Tibial nerve (tissue), 4 donors: ENCODE measurements around the gene ADD2. TPM values are rescaled to one million over a fixed set of nuclear protein-coding genes. Genes with fewer than 3 reads are reported as not detected.

Experiments
- DNase-seq, 2 donors: peaks; one replicate each; pipeline ENCODE4 v3.0.0-alpha.2; 2019; ENCODE audit warnings: low spot score in 2 of 2
- H3K27ac ChIP-seq, 4 donors: fragments of 200-600 bp; sonication (generic) in 3 of 4; one replicate each; pipeline ENCODE4 v1.5.1; 2017 to 2019; ENCODE audit warnings: mild to moderate bottlenecking in 1 of 4
- H3K27me3 ChIP-seq, 2 donors: fragments of 200-600 bp; sonication (generic) in 1 of 2; one replicate each; pipeline versions ENCODE4 v1.5.1 to v1.6.0; 2017 to 2019
- H3K36me3 ChIP-seq, 3 donors: fragments of 200-600 bp; sonication (generic); one replicate each; pipeline ENCODE4 v1.5.1; 2018 to 2019
- H3K4me1 ChIP-seq, 4 donors: fragments of 200-600 bp; sonication (generic) in 3 of 4; one replicate each; pipeline ENCODE4 v1.5.1; 2017 to 2019
- H3K4me3 ChIP-seq, 4 donors: fragments of 200-600 bp; sonication (generic) in 3 of 4; one replicate each; pipeline ENCODE4 v1.5.1; 2017 to 2019; ENCODE audit warnings: mild to moderate bottlenecking in 1 of 4, moderate library complexity in 1 of 4
- H3K9me3 ChIP-seq, 4 donors: fragments of 200-600 bp; sonication (generic) in 3 of 4; one replicate each; pipeline ENCODE4 v1.5.1; 2017 to 2019
- EP300 ChIP-seq, 2 donors: sonication (generic); formaldehyde crosslinking; IDR thresholded peaks; one replicate each; pipeline ENCODE4 v1.6.1; 2017; ENCODE audit warnings: antibody characterized with exemption in 2 of 2, mild to moderate bottlenecking in 1 of 2
- POLR2A ChIP-seq, 2 donors: fragments of 450-650 bp; IDR thresholded peaks; one replicate each; pipeline ENCODE4 v1.6.1; 2017; ENCODE audit warnings: antibody characterized with exemption in 2 of 2, mild to moderate bottlenecking in 2 of 2, moderate library complexity in 2 of 2
- WGBS, 2 donors: methylation state at CpG; one replicate each; pipeline ENCODE4 v1.1.5; 2018; 5-methylcytosine and 5-hydroxymethylcytosine counted together
- total RNA-seq, 4 donors: library from RNA; depleted of rRNA; stranded (reverse); fragments of >200 nt; gene quantifications; one replicate each; pipeline ENCODE4 v1.1.0, GENCODE V29; 2016
- TF ChIP-seq, protein P1 (sequence below), 5 experiments: fragments of 200-600 bp in 3 of 5; fragments of 450-650 bp in 2 of 5; sonication (generic) in 3 of 5; IDR thresholded peaks; one replicate each; pipeline ENCODE4 v1.5.1; 2016 to 2019; ENCODE audit warnings: antibody characterized with exemption in 5 of 5, mild to moderate bottlenecking in 3 of 5, moderate library complexity in 2 of 5

The ADD2 gene
- total RNA-seq, 4 donors from 2014 or later, result 0.63 to 6.0 (median 3.2) TPM

- Histone ChIP-seq H3K27ac (no peak overlapping the region), H3K4me1 (no peaks in the 10 kb centered on the region), H3K27me3 (no peaks in the 10 kb centered on the region), H3K36me3 (no peaks in the 10 kb centered on the region), H3K9me3 (no peaks in the 10 kb centered on the region), H3K4me3 (no peak overlapping the region)
- 84 to 87% methylated on average over 7 of the region's 7 CpGs for WGBS, 2 donors
- TF ChIP-seq EP300 (IDR thresholded peaks at IDR 0.05) (no peak), POLR2A (IDR thresholded peaks at IDR 0.05) (no peak)
- TF ChIP-seq, protein P1, sequence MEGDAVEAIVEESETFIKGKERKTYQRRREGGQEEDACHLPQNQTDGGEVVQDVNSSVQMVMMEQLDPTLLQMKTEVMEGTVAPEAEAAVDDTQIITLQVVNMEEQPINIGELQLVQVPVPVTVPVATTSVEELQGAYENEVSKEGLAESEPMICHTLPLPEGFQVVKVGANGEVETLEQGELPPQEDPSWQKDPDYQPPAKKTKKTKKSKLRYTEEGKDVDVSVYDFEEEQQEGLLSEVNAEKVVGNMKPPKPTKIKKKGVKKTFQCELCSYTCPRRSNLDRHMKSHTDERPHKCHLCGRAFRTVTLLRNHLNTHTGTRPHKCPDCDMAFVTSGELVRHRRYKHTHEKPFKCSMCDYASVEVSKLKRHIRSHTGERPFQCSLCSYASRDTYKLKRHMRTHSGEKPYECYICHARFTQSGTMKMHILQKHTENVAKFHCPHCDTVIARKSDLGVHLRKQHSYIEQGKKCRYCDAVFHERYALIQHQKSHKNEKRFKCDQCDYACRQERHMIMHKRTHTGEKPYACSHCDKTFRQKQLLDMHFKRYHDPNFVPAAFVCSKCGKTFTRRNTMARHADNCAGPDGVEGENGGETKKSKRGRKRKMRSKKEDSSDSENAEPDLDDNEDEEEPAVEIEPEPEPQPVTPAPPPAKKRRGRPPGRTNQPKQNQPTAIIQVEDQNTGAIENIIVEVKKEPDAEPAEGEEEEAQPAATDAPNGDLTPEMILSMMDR (IDR thresholded peaks at IDR 0.05), result no peak
- DNase-seq, result no peak
Observed at GRCh38 chr2:70664525-70664924, 103.5 kb downstream of the ADD2 start.

DNA sequence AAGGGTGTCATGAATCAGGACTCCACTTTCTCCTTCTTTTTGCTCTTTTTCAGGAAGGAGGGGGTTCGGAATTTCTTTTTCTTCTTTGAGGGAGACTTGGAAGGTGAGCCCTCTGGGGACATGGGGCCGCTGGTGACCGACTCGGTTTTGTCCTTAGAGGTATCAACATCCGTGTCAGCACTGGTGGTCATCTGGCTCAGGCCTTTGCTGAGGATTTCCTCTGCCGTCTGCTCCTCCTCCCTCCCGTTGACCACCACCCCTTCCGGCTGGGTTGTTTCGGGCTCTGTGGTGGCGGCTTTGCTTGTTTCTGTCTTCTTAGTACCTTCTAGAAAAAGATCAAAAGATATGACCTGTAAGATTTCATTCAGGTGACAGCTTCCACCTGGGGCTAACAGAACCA is 104.6 kb downstream of the ADD2 start:
- Histone ChIP-seq H3K4me1 (no peaks in the 10 kb centered on the region), H3K36me3 (no peaks in the 10 kb centered on the region), H3K27ac (no peak overlapping the region), H3K9me3 (no peaks in the 10 kb centered on the region), H3K4me3 (no peak overlapping the region), H3K27me3 (no peaks in the 10 kb centered on the region)
- DNase-seq, result no peak
- WGBS, 2 donors, result 90 to 96% methylated on average over 10 of the region's 10 CpGs
- no peak for TF ChIP-seq POLR2A (IDR thresholded peaks at IDR 0.05)
- TF ChIP-seq EP300 (IDR thresholded peaks at IDR 0.05), result no peak
- TF ChIP-seq, protein P1 (IDR thresholded peaks at IDR 0.05), result no peak

- TF ChIP-seq EP300 (IDR thresholded peaks at IDR 0.05) (no peak), POLR2A (IDR thresholded peaks at IDR 0.05) (no peak)
- TF ChIP-seq, protein P1 (IDR thresholded peaks at IDR 0.05), result no peak
- Histone ChIP-seq H3K27ac (no peak overlapping the region), H3K9me3 (no peaks in the 10 kb centered on the region), H3K36me3 (no peaks in the 10 kb centered on the region), H3K27me3 (peaks cover 0 to 13% of the 10 kb centered on the region in 2 donors), H3K4me1 (no peaks in the 10 kb centered on the region), H3K4me3 (no peak overlapping the region)
- DNase-seq, result no peak
- WGBS, 2 donors, result 87 to 91% methylated on average over 5 of the region's 5 CpGs
Observed at GRCh38 chr2:70659551-70659950, 108.4 kb downstream of the ADD2 start.

DNA sequence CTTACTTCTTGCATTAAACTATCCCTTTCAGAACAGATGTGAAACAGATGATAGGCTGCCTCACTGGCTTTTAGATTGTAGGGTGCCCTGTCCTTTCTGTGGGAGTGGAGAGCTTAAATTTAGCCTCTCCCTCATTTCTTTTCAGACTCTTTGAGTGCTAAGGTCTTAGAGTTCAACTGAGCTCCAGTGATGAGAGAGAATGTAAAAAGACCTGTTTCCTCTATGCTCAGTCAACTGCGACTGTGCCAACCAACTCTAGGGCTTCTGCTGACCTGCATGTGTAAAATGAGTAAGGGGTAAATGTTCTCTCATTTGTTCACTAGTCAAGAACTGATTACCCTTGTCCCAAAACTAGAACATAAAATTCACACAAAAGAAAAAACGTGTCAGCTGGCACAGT is 109.5 kb downstream of the ADD2 start:
- Histone ChIP-seq H3K4me3 (no peak overlapping the region), H3K9me3 (no peaks in the 10 kb centered on the region), H3K4me1 (no peaks in the 10 kb centered on the region), H3K27ac (no peak overlapping the region), H3K36me3 (no peaks in the 10 kb centered on the region), H3K27me3 (peaks cover 0 to 23% of the 10 kb centered on the region in 2 donors)
- TF ChIP-seq, protein P1 (IDR thresholded peaks at IDR 0.05), result no peak
- TF ChIP-seq POLR2A (IDR thresholded peaks at IDR 0.05) (no peak), EP300 (IDR thresholded peaks at IDR 0.05) (no peak)
- DNase-seq, result no peak
- 39 to 45% methylated on average over 2 of the region's 2 CpGs for WGBS, 2 donors

GRCh38 chr2:70657246-70657645 is 110.8 kb downstream of the ADD2 start:
- Histone ChIP-seq H3K27me3 (peaks cover 0 to 23% of the 10 kb centered on the region in 2 donors), H3K4me3 (no peak overlapping the region), H3K9me3 (no peaks in the 10 kb centered on the region), H3K36me3 (no peaks in the 10 kb centered on the region), H3K27ac (no peak overlapping the region), H3K4me1 (no peaks in the 10 kb centered on the region)
- DNase-seq, result no peak
- WGBS, 2 donors, result 65 to 70% methylated on average over 5 of the region's 5 CpGs
- TF ChIP-seq EP300 (IDR thresholded peaks at IDR 0.05) (no peak), POLR2A (IDR thresholded peaks at IDR 0.05) (no peak)
- TF ChIP-seq, protein P1 (IDR thresholded peaks at IDR 0.05), result no peak
